IPS-15b (cell line): ENCODE data around the gene TMEM204.

Experiments
- H3K27me3 ChIP-seq: one replicate; pipeline ENCODE4 v1.6.1; 2013; ENCODE audit warnings: low read length; ENCODE audit not compliant: control insufficient read depth, insufficient read depth
- H3K36me3 ChIP-seq: one replicate; pipeline ENCODE4 v1.6.1; 2013; ENCODE audit warnings: low read length; ENCODE audit not compliant: control insufficient read depth, insufficient read depth
- H3K4me1 ChIP-seq: one replicate; pipeline ENCODE4 v1.6.1; 2013; ENCODE audit warnings: mild to moderate bottlenecking, low read length; ENCODE audit not compliant: control insufficient read depth, insufficient read depth
- H3K4me3 ChIP-seq: one replicate; pipeline ENCODE4 v1.5.1; 2013; ENCODE audit warnings: low read depth, low read length
- H3K9ac ChIP-seq: one replicate; pipeline ENCODE4 v1.6.1; 2013; ENCODE audit warnings: low read depth, mild to moderate bottlenecking, low read length
- H3K9me3 ChIP-seq: one replicate; pipeline ENCODE4 v1.6.1; 2013; ENCODE audit warnings: mild to moderate bottlenecking, low read length; ENCODE audit not compliant: control insufficient read depth, insufficient read depth

Gene TMEM204

DNA sequence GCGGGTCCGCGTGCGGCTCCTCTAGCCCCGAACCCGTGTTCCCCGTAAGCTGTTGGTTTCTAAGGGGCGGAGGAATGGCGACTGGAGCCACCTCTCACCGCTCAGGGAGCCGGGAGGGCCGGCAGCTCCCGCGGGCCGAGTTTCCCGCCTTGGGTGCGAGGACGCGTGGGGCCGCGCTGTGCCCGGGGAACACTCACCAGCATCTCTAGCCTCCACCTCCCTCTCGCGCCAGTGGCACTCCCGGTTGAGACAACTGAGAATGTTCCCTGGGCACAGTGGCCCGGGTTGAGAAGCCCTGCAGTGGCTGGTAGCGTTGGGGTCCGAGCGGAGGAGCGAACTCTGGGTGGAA is 39.7 kb upstream of the TMEM204 start:
- H3K4me1 ChIP-seq: peaks cover 4% of the 10 kb centered on the region
- H3K9me3 ChIP-seq: no peaks in the 10 kb centered on the region
- peaks cover 32% of the 10 kb centered on the region for H3K36me3 ChIP-seq
- no peaks in the 10 kb centered on the region for H3K27me3 ChIP-seq
- H3K9ac ChIP-seq: peak overlapping the region; percentile 73
- H3K4me3 ChIP-seq: peak overlapping the region; percentile 76

DNA sequence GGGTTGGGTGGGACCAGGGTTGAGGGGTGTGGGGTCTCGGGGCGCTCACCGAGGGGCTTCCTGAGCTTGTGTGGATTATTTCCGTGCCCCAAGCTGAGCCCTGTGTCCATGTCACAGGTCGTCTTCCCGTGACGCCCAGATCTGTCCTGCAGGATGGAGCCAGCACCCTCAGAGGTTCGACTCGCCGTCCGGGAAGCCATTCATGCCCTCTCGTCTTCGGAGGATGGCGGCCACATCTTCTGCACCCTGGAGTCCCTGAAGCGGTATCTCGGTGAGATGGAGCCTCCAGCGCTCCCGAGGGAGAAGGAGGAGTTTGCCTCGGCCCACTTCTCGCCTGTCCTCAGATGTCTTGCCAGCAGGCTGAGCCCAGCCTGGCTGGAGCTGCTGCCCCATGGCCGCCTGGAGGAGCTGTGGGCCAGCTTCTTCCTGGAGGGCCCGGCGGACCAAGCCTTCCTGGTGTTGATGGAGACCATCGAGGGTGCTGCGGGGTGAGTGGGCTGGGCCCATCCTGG is 39.3 kb upstream of the TMEM204 start:
- Histone ChIP-seq H3K36me3 (peaks cover 35% of the 10 kb centered on the region), H3K9me3 (no peaks in the 10 kb centered on the region), H3K9ac (peak overlapping the region; percentile 73), H3K27me3 (no peaks in the 10 kb centered on the region), H3K4me1 (peaks cover 4% of the 10 kb centered on the region), H3K4me3 (peak overlapping the region; percentile 76)

DNA sequence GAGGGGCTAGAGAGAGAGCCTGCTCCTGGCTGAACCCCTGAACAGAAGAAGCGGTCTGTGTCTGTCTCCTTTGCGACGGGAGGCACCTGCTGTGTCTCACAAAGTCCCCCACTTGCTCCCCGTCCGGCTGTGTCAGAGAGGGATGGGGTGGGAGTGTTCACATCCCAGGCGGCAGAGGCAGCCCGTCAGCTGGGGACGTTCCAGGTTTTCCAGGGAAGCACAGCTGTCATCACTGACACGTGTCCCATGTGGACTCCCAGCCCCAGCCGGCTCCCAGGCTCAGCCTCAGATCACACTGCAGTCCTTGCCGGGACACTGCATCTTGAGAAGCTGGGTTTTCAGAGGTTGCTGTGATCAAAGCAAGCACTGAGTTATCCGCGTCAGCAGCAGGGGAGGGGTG is 38.8 kb upstream of the TMEM204 start:
- Histone ChIP-seq H3K4me3 (no peak overlapping the region), H3K9ac (no peak overlapping the region), H3K36me3 (peaks cover 37% of the 10 kb centered on the region)

DNA sequence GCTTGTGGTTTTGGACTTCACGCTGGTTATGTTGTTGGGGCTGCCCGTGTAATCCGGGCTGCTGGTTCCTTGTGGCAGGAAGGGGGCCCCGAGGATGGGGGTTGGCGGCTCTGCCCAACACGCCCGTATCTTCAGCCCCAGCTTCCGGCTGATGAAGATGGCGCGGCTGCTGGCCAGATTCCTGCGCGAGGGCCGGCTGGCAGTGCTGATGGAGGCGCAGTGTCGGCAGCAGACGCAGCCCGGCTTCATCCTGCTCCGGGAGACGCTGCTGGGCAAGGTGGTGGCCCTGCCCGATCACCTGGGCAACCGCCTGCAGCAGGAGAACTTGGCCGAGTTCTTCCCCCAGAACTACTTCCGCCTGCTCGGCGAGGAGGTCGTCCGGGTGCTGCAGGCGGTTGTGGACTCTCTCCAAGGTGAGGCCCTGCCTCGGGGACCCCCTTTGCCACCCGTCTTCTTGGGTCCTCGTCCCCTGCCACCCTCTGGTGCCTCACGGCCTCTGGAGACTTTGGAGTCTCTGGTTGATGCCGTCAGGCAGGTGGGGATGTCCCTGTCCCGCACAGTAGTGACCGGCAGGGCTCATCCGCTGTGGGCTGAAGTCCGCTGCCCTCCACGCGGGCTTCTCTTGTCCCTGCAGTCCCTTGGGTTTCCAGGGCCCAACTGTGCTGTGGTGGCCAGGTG is 38.1 kb upstream of the TMEM204 start:
- no peak overlapping the region for H3K4me3 ChIP-seq
- peaks cover 43% of the 10 kb centered on the region for H3K36me3 ChIP-seq
- H3K9ac ChIP-seq: no peak overlapping the region
- no peaks in the 10 kb centered on the region for H3K9me3 ChIP-seq
- H3K27me3 ChIP-seq: no peaks in the 10 kb centered on the region
- peaks cover 4% of the 10 kb centered on the region for H3K4me1 ChIP-seq

More for the DNA sequence above, 38.8 kb upstream of the TMEM204 start:
- H3K4me1 ChIP-seq: peaks cover 4% of the 10 kb centered on the region
- no peaks in the 10 kb centered on the region for H3K9me3 ChIP-seq
- H3K27me3 ChIP-seq: no peaks in the 10 kb centered on the region

DNA sequence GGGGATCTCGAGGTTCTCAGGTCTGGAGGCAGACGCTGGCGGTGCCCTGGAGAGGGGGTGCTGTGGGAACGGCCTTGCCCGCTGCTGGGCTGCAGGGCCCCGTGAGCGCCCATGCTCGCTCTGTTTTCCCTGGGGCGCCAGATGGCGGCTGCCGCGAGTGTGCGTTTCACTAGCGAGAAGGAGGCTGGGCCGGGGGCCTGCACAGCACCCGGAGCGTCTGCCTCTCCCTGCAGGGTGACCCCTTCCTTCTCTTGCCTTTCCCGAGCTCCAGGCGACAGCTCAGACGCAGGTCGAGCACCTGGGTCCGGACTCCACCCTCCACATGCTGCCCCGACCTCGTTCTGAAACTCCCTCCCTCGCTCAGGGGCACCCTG is 37.6 kb upstream of the TMEM204 start:
- no peak overlapping the region for H3K9ac ChIP-seq
- H3K4me1 ChIP-seq: peaks cover 4% of the 10 kb centered on the region
- H3K36me3 ChIP-seq: peaks cover 49% of the 10 kb centered on the region

DNA sequence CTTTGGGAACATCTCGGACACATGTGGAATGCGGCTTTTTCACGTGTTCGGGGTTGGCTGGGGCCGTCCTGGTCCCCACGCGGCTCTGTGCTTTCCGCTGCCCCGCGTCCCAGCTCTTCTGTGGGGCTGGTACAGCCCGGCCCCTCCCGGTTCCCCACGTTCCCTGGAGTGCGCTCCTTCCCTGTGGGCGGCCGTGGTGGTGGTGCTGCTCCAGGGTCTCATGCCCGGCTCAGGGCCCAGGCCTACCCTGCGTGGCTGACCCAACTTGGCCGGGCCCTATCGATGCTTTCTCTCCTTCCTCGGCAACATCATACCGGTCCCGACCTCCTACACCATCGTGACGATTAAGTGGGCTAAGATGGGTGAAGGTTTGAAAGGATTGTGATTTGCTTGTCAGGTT is 37.0 kb upstream of the TMEM204 start:
- Histone ChIP-seq H3K27me3 (no peaks in the 10 kb centered on the region), H3K9ac (no peak overlapping the region), H3K36me3 (peaks cover 54% of the 10 kb centered on the region), H3K4me3 (no peak overlapping the region), H3K9me3 (no peaks in the 10 kb centered on the region), H3K4me1 (peaks cover 4% of the 10 kb centered on the region)

More for the DNA sequence above, 37.6 kb upstream of the TMEM204 start:
- Histone ChIP-seq H3K4me3 (no peak overlapping the region), H3K9me3 (no peaks in the 10 kb centered on the region), H3K27me3 (no peaks in the 10 kb centered on the region)

DNA sequence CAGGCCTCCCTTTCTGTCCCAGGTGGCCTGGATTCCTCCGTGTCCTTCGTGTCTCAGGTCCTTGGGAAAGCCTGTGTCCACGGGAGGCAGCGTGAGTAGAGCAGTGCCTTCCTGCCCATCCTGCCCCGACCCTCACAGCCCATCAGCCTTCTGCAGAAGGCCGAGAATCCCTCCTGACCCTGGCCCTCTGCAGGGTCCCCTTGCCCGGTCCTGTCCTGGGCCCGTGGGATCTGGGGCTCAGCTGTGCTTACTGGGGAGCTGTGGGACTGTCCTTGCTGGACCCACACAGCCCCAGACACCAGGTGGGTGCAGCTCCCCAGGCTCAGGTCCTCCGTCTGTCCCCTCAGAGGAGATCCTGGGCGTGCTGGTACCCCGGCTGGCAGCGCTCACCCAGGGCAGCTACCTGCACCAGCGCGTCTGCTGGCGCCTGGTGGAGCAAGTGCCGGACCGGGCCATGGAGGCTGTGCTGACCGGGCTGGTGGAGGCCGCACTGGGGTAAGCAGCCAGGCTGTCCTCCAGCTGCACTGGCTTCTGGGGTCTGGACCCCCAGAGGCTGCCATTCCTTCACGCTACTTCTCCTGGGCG is 36.4 kb upstream of the TMEM204 start:
- H3K36me3 ChIP-seq: peaks cover 61% of the 10 kb centered on the region
- H3K9ac ChIP-seq: no peak overlapping the region
- H3K4me3 ChIP-seq: no peak overlapping the region
- peaks cover 4% of the 10 kb centered on the region for H3K4me1 ChIP-seq
- H3K27me3 ChIP-seq: no peaks in the 10 kb centered on the region
- no peaks in the 10 kb centered on the region for H3K9me3 ChIP-seq

DNA sequence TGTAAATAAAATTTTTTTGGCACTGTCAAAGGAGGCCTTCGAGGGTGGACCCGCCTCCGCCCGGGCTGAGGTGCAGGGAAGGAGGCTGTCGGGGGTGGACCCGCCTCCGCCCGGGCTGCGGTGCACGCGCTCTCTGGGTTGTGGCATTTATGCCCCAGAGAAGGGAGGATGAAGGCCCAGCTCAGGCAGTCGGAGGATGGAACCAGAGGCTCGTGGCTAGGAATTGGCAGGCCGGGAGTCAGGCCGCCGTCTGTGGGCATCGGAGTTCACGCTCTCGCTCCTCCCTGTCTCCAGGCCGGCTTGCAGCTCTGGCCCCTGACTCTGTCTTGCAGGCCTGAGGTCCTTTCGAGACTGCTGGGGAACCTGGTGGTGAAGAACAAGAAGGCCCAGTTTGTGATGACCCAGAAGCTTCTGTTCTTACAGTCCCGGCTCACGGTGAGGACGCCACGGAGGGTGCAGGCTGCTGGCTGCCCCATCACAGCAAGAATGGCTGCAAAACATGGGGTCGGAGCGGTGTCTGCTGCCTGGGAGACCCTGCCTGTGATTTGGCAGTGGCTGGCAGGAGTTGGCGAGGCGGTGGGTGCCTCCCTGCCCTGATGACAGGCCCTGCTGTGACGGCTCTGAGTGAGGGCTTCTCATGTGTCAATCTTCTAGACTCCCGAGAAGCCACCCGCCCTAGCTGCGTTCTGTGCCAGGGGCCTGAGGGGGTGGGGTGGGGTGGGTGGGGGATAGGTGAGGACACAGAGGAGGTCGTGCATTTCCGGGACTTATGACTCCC is 34.4 kb upstream of the TMEM204 start:
- Histone ChIP-seq H3K4me1 (no peaks in the 10 kb centered on the region), H3K27me3 (no peaks in the 10 kb centered on the region), H3K9me3 (no peaks in the 10 kb centered on the region), H3K36me3 (peaks cover 77% of the 10 kb centered on the region), H3K9ac (no peak overlapping the region), H3K4me3 (no peak overlapping the region)

DNA sequence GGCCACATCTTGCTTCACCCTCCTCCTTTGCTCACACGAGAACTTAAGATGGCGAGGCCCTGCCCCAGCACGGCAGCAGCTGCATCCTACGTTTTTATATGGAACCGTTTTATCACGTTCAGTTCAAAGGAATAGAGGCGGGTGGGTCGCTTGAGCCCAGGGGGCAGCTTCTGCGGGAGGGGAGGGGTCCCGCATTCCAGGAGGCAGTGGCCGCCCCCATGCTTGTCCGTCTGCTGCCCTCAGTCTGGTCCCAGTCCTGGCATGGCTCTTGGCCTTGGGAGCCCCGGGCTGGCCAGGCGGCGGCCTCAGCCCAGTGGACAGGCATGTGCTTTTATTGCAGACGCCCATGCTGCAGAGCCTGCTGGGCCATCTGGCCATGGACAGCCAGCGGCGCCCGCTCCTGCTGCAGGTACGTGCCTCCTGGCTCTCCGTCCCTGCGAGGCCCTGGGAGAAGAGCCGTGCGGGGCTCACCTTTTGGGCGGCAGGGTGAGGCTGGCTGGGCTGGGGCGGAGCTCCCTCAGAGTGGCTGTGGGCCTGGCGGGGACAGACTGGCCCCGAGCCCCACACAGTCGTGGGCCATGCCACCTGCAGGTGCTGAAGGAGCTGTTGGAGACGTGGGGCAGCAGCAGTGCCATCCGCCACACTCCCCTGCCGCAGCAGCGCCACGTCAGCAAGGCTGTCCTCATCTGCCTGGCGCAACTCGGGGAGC is 33.6 kb upstream of the TMEM204 start:
- H3K4me3 ChIP-seq: no peak overlapping the region
- no peak overlapping the region for H3K9ac ChIP-seq
- no peaks in the 10 kb centered on the region for H3K27me3 ChIP-seq
- H3K36me3 ChIP-seq: peaks cover 75% of the 10 kb centered on the region
- H3K4me1 ChIP-seq: no peaks in the 10 kb centered on the region
- H3K9me3 ChIP-seq: no peaks in the 10 kb centered on the region

DNA sequence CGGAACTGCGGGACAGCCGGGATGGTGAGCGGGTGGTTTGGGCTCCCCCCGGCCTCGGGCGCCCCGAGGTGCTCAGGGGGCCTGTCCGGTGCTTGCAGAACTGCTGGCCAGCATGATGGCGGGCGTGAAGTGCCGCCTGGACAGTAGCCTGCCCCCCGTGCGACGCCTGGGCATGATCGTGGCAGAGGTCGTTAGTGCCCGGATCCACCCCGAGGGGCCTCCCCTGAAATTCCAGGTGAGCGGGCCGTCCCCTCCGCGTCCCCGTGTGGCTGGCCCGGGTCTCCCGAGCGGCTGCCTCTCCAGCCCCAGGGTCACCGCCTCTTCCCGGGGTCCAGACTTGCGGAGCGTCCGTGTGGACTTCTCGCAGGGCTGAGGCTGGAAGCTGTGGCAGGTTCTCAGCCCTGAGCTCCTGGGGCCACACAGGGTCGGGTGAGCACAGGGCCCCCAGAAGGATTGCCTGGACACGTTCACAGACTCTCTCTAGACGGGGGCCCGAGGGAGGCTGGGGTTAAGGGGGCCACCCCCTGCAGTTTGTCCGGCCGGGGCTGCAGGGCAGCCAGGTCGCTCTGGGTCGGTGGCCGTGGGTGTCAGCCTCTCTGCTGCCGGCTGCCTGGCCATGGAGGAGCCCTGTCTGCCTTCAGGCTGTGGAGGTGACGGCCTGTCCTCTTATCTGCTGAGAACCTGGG is 32.9 kb upstream of the TMEM204 start:
- Histone ChIP-seq H3K4me3 (no peak overlapping the region), H3K36me3 (peaks cover 76% of the 10 kb centered on the region), H3K27me3 (no peaks in the 10 kb centered on the region), H3K9ac (no peak overlapping the region), H3K4me1 (no peaks in the 10 kb centered on the region), H3K9me3 (no peaks in the 10 kb centered on the region)

DNA sequence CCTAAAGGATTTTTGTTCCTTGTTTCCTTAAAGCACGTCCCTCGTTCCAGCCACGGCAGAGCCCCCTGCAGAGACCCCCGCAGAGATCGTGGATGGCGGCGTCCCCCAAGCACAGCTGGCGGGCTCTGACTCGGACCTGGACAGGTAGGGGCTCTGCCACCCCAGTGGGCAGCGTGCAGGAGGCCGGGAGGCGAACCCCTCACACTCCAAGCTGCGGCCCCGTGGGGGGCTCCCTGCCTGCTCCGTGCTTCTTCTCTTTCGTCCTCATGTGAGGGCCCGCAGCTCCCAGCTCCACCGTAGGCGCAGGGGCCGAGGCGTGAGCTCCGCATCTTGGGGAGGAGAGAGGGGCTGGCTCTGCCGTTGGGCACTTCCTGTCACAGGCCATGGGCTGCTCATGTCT is 31.8 kb upstream of the TMEM204 start:
- no peaks in the 10 kb centered on the region for H3K27me3 ChIP-seq
- H3K4me3 ChIP-seq: no peak overlapping the region
- H3K9ac ChIP-seq: no peak overlapping the region
- H3K9me3 ChIP-seq: no peaks in the 10 kb centered on the region
- H3K4me1 ChIP-seq: no peaks in the 10 kb centered on the region
- H3K36me3 ChIP-seq: peaks cover 67% of the 10 kb centered on the region
